H1 (cell line): ENCODE results near the gene CERCAM. TPM values are rescaled to one million over a fixed set of nuclear protein-coding genes. Genes with fewer than 3 reads are reported as not detected.

Experiments
- PHF8 ChIP-seq: fragments of 200-600 bp; sonication (generic); conservative IDR thresholded peaks from 2 replicates; pipeline ENCODE4 v1.7.1; 2012; ENCODE audit warnings: low read depth, mild to moderate bottlenecking, inconsistent platforms, low read length, moderate library complexity
- RAD21 ChIP-seq, 2 experiments: IDR thresholded peaks in 1 of 2; conservative IDR thresholded peaks in 1 of 2; 2 replicates each; pipeline ENCODE4 v1.6.1; 2011; ENCODE audit warnings: low read depth in 2 of 2, low read length in 2 of 2, improper control_type of control experiment in 1 of 2, inconsistent platforms in 1 of 2, mild to moderate bottlenecking in 1 of 2, moderate library complexity in 1 of 2
- SP1 ChIP-seq: IDR thresholded peaks from 2 replicates; pipeline ENCODE4 v1.6.1; 2011; ENCODE audit warnings: low read depth, low read length
- TAF1 ChIP-seq: IDR thresholded peaks from 2 replicates; pipeline ENCODE4 v1.6.1; 2011; ENCODE audit warnings: mild to moderate bottlenecking, low read depth, low read length
- polyA plus RNA-seq, 7 experiments: library from polyadenylated mRNA; depleted of rRNA in 3 of 7; stranded (reverse) in 5 of 7; unstranded in 2 of 7; fragments of >200 nt in 5 of 7; fragments of 200-250 nt in 2 of 7; gene quantifications; 1 replicate in 5 of 7; 2 replicates in 1 of 7; 4 replicates in 1 of 7; pipeline versions ENCODE4 v1.2.1 to v1.2.3, GENCODE V29; 2011 to 2013; ENCODE audit warnings: missing spikeins in 2 of 7, mixed read lengths in 2 of 7
- total RNA-seq: library from RNA; stranded (reverse); fragmentation: NEBNext Ultra II Directional; extraction: Animal tissue kit (Norgen Biotek cat#: 25700); gene quantifications from 2 replicates; pipeline ENCODE4 v1.2.1, GENCODE V29; 2021

The CERCAM gene
- total and polyA plus RNA-seq, 2 of the 8 experiments (the other 6 are each of a cell fraction or from before 2014, with no cell fraction given): 3.1 to 5.2 TPM

- TF ChIP-seq RAD21 (IDR thresholded peaks at IDR 0.05 in 1 of 2, conservative IDR thresholded peaks at IDR 0.05 in 1 of 2; ENCODE audit: low read depth in 2 of 2, low read length in 2 of 2): no peak
- no peak for TF ChIP-seq PHF8
- no peak for TF ChIP-seq SP1
- TF ChIP-seq TAF1: no peak
- TF ChIP-seq, all 59 proteins: peak for 0
Observed at GRCh38 chr9:128473104-128473503, 52.4 kb downstream of the CERCAM start (continued).
